H1 (cell line): ENCODE measurements around the gene OLAH. TPM values are rescaled to one million over a fixed set of nuclear protein-coding genes. Genes with fewer than 3 reads are reported as not detected.

Experiments used
- CTCF ChIA-PET: fragments of 300-600 bp; sonication (Branson Sonifier 250); formaldehyde crosslinking; loops from one replicate; lab custom pipeline; 2021; ENCODE audit not compliant: partially characterized antibody; lab: Charles Lee
- POLR2A ChIA-PET: fragments of 300-600 bp; sonication (Branson Sonifier 250); formaldehyde crosslinking; loops from one replicate; lab custom pipeline; 2021; ENCODE audit warnings: inconsistent platforms; ENCODE audit not compliant: partially characterized antibody; lab: Charles Lee
- DNase-seq, 2 experiments: peaks; one replicate each; pipeline versions ENCODE4 v3.0.0 to v3.0.0-alpha.2; 2010 to 2022; ENCODE audit warnings: low spot score in 2 of 2, low read depth in 1 of 2, mixed read lengths in 1 of 2
- FAIRE-seq: peaks from 2 replicates; lab custom pipeline; 2011; peaks lifted over from hg19 to GRCh38; lab: Jason Lieb, UNC
- H2AFZ ChIP-seq: 2 replicates; pipeline ENCODE4 v1.8.1; 2012; ENCODE audit warnings: low read length, inconsistent platforms
- H2AK5ac ChIP-seq: 2 replicates; pipeline ENCODE4 v1.6.1; 2013; ENCODE audit warnings: low read depth, low read length
- H2BK120ac ChIP-seq: replicated peaks from 2 replicates; pipeline ENCODE3; 2013; ENCODE audit warnings: low read depth, low read length, inconsistent platforms
- H2BK12ac ChIP-seq: 2 replicates; pipeline ENCODE4 v1.6.1; 2013; ENCODE audit warnings: low read depth, low read length
- H2BK15ac ChIP-seq: 2 replicates; pipeline ENCODE4 v1.6.1; 2013; ENCODE audit warnings: low read length
- H2BK20ac ChIP-seq: 2 replicates; pipeline ENCODE4 v1.6.1; 2013; ENCODE audit warnings: low read length
- H2BK5ac ChIP-seq: 2 replicates; pipeline ENCODE4 v1.6.1; 2013; ENCODE audit warnings: low read depth, low read length
- H3K14ac ChIP-seq: 2 replicates; pipeline ENCODE4 v1.6.1; 2013; ENCODE audit warnings: inconsistent platforms; ENCODE audit not compliant: insufficient read length
- H3K18ac ChIP-seq: 2 replicates; pipeline ENCODE4 v1.6.1; 2013; ENCODE audit warnings: low read length; ENCODE audit errors: extremely low read depth
- H3K23ac ChIP-seq: 2 replicates; pipeline ENCODE4 v1.6.1; 2013; ENCODE audit warnings: inconsistent platforms; ENCODE audit not compliant: insufficient read length
- H3K23me2 ChIP-seq: 2 replicates; pipeline ENCODE4 v1.6.1; 2013; ENCODE audit warnings: low read depth, low read length
- H3K27ac ChIP-seq: 2 replicates; pipeline ENCODE4 v1.6.1; 2011; ENCODE audit warnings: low read depth, low read length, inconsistent platforms
- H3K27me3 ChIP-seq, 4 experiments: replicated peaks in 1 of 4; 1 replicate in 1 of 4; 2 replicates in 3 of 4; pipeline versions ENCODE4 v1.6.1 to v1.8.1; 2011 to 2013; ENCODE audit warnings: low read length in 3 of 4, mild to moderate bottlenecking in 3 of 4, inconsistent platforms in 2 of 4, mixed read lengths in 2 of 4, moderate library complexity in 1 of 4; ENCODE audit not compliant: control insufficient read depth in 3 of 4, insufficient read depth in 3 of 4; ENCODE audit errors: extremely low read depth in 1 of 4
- H3K36me3 ChIP-seq, 4 experiments: 2 replicates each; pipeline versions ENCODE4 v1.6.1 to v1.8.1; 2011 to 2013; ENCODE audit warnings: mild to moderate bottlenecking in 4 of 4, low read length in 3 of 4, moderate library complexity in 2 of 4, control low read depth in 1 of 4, inconsistent platforms in 1 of 4; ENCODE audit not compliant: insufficient read depth in 4 of 4, control insufficient read depth in 2 of 4
- H3K4ac ChIP-seq: replicated peaks from 2 replicates; pipeline ENCODE3; 2013; ENCODE audit warnings: low read length, low read depth, mixed read lengths, inconsistent platforms; ENCODE audit not compliant: insufficient read length
- H3K4me1 ChIP-seq, 4 experiments: replicated peaks in 1 of 4; 1 replicate in 1 of 4; 2 replicates in 3 of 4; pipeline versions ENCODE4 v1.6.1 to v1.8.1; 2011 to 2013; ENCODE audit warnings: low read length in 3 of 4, inconsistent platforms in 2 of 4, mixed read lengths in 1 of 4; ENCODE audit not compliant: insufficient read depth in 4 of 4, control insufficient read depth in 3 of 4
- H3K4me2 ChIP-seq, 2 experiments: 2 replicates each; pipeline versions ENCODE4 v1.6.1 to v1.8.1; 2011 to 2013; ENCODE audit warnings: low read depth in 2 of 2, low read length in 2 of 2, control low read depth in 1 of 2, inconsistent platforms in 1 of 2, mild to moderate bottlenecking in 1 of 2; ENCODE audit not compliant: insufficient read depth in 1 of 2
- H3K4me3 ChIP-seq, 4 experiments: fragments of 200-600, 300-600 bp in 1 of 4; sonication (generic), shearing (Covaris generic), sonication (Bioruptor Twin) in 1 of 4; 2 replicates each; pipeline versions ENCODE4 v1.5.1 to v1.8.1; 2011 to 2016; ENCODE audit warnings: low read length in 4 of 4, low read depth in 3 of 4, control low read depth in 2 of 4, inconsistent platforms in 2 of 4, mild to moderate bottlenecking in 2 of 4, mixed read lengths in 1 of 4, moderate library complexity in 1 of 4; ENCODE audit not compliant: insufficient read depth in 2 of 4; ENCODE audit errors: extremely low read depth in 1 of 4
- H3K56ac ChIP-seq: replicated peaks from 2 replicates; pipeline ENCODE3; 2013; ENCODE audit warnings: low read depth, mild to moderate bottlenecking, mixed read lengths, low read length, inconsistent platforms; ENCODE audit not compliant: insufficient read length
- H3K79me1 ChIP-seq: 2 replicates; pipeline ENCODE4 v1.6.1; 2013; ENCODE audit warnings: low read depth, low read length, control low read depth
- H3K79me2 ChIP-seq, 2 experiments: 2 replicates each; pipeline versions ENCODE4 v1.6.1 to v1.8.1; 2012 to 2013; ENCODE audit warnings: low read length in 2 of 2, mild to moderate bottlenecking in 2 of 2, inconsistent platforms in 1 of 2; ENCODE audit not compliant: insufficient read depth in 2 of 2, control insufficient read depth in 1 of 2
- H3K9ac ChIP-seq, 4 experiments: replicated peaks in 1 of 4; 1 replicate in 1 of 4; 2 replicates in 3 of 4; pipeline versions ENCODE4 v1.6.1 to v1.8.1; 2011 to 2013; ENCODE audit warnings: low read depth in 3 of 4, low read length in 3 of 4, control low read depth in 2 of 4, mild to moderate bottlenecking in 2 of 4, moderate library complexity in 2 of 4, inconsistent platforms in 1 of 4; ENCODE audit errors: extremely low read depth in 1 of 4
- H3K9me3 ChIP-seq, 2 experiments: 2 replicates each; pipeline versions ENCODE4 v1.6.1 to v1.8.1; 2012 to 2013; ENCODE audit warnings: mild to moderate bottlenecking in 2 of 2, moderate library complexity in 2 of 2, control low read depth in 1 of 2, inconsistent platforms in 1 of 2, low read depth in 1 of 2, low read length in 1 of 2, mixed read lengths in 1 of 2; ENCODE audit not compliant: insufficient read depth in 2 of 2
- H4K20me1 ChIP-seq, 2 experiments: replicated peaks in 1 of 2; 2 replicates each; pipeline versions ENCODE3 to v1.8.1; 2011 to 2013; ENCODE audit warnings: inconsistent platforms in 2 of 2, low read length in 2 of 2, mild to moderate bottlenecking in 1 of 2; ENCODE audit not compliant: insufficient read depth in 2 of 2, control insufficient read depth in 1 of 2
- H4K5ac ChIP-seq: 2 replicates; pipeline ENCODE4 v1.6.1; 2013; ENCODE audit warnings: low read length, low read depth, mixed read lengths, inconsistent platforms; ENCODE audit not compliant: insufficient read length
- H4K8ac ChIP-seq: 2 replicates; pipeline ENCODE4 v1.8.0; 2013; ENCODE audit warnings: mild to moderate bottlenecking, moderate library complexity, low read length, inconsistent platforms; ENCODE audit not compliant: insufficient read depth; ENCODE audit errors: extremely low read depth
- H4K91ac ChIP-seq: replicated peaks from 2 replicates; pipeline ENCODE3; 2013; ENCODE audit warnings: low read length, mixed read lengths, inconsistent platforms; ENCODE audit not compliant: insufficient read length
- EGR1 ChIP-seq: IDR thresholded peaks from 2 replicates; pipeline ENCODE4 v1.6.1; 2011; ENCODE audit warnings: low read depth, low read length, borderline replicate concordance
- SP2 ChIP-seq: IDR thresholded peaks from 2 replicates; pipeline ENCODE4 v1.6.1; 2012; ENCODE audit warnings: mild to moderate bottlenecking, low read length, inconsistent platforms
- WGBS, 2 experiments: shearing (Covaris generic) in 1 of 2; methylation state at CpG; one replicate each; pipeline versions ENCODE4 v1.1.6 to v1.1.7; 2013 to 2015; ENCODE audit warnings: low lambda C conversion rate in 2 of 2, mixed read lengths in 2 of 2, inconsistent platforms in 1 of 2, low coverage in 1 of 2, missing lambda C conversion rate in 1 of 2; ENCODE audit not compliant: insufficient replicate concordance in 2 of 2, insufficient coverage in 1 of 2, insufficient read length in 1 of 2; ENCODE audit errors: extremely low coverage in 1 of 2, missing lambda C conversion rate in 1 of 2; 5-methylcytosine and 5-hydroxymethylcytosine counted together
- polyA plus RNA-seq, 7 experiments: library from polyadenylated mRNA; depleted of rRNA in 3 of 7; stranded (reverse) in 5 of 7; unstranded in 2 of 7; fragments of >200 nt in 5 of 7; fragments of 200-250 nt in 2 of 7; gene quantifications; 1 replicate in 5 of 7; 2 replicates in 1 of 7; 4 replicates in 1 of 7; pipeline versions ENCODE4 v1.2.1 to v1.2.3, GENCODE V29; 2011 to 2013; ENCODE audit warnings: missing spikeins in 2 of 7, mixed read lengths in 2 of 7
- total RNA-seq: library from RNA; stranded (reverse); fragmentation: NEBNext Ultra II Directional; extraction: Animal tissue kit (Norgen Biotek cat#: 25700); gene quantifications from 2 replicates; pipeline ENCODE4 v1.2.1, GENCODE V29; 2021

OLAH gene
- total and polyA plus RNA-seq, 2 of the 8 experiments (the other 6 are each of a cell fraction or from before 2014, with no cell fraction given), result not detected

- DNase-seq, result no peak
- H3K18ac ChIP-seq, result no peak overlapping the region
- no peaks in the 10 kb centered on the region for H3K79me2 ChIP-seq
- H2BK20ac ChIP-seq, result no peak overlapping the region
- H3K4me1 ChIP-seq, result no peaks in the 10 kb centered on the region
- no peak overlapping the region for H2BK5ac ChIP-seq
- no peak for FAIRE-seq
- H3K27me3 ChIP-seq, result no peaks in the 10 kb centered on the region
- no peak overlapping the region for H3K4me3 ChIP-seq
- no peak overlapping the region for H2AFZ ChIP-seq
- CTCF ChIA-PET, result interaction anchor here (1.0 kb wide), 1 partner anchor 39 kb away, joined by 4 read pairs; no protein-coding TSS in a partner anchor
- no peaks in the 10 kb centered on the region for H3K36me3 ChIP-seq
- 86% methylated on average over 5 of the region's 5 CpGs; no CpG with 5 or more reads in 1 of the 2 experiments for WGBS, 2 experiments
- no peak overlapping the region for H2BK15ac ChIP-seq
- H3K23me2 ChIP-seq, result no peaks in the 10 kb centered on the region
- no peak overlapping the region for H2AK5ac ChIP-seq
- H3K4ac ChIP-seq, result no peak overlapping the region
- H2BK12ac ChIP-seq, result no peak overlapping the region
- H3K23ac ChIP-seq, result no peak overlapping the region
- H3K79me1 ChIP-seq, result no peaks in the 10 kb centered on the region
- no peak overlapping the region for H3K9ac ChIP-seq
- H3K9me3 ChIP-seq, result peaks cover 10 to 16% of the 10 kb centered on the region in 2 experiments; a peak in 3 of 4 replicates
- no peak overlapping the region for H3K56ac ChIP-seq
- POLR2A ChIA-PET, result interaction anchor here (0.7 kb wide), 1 partner anchor 9 kb away, joined by 3 read pairs; no protein-coding TSS in a partner anchor
- no peak overlapping the region for H3K14ac ChIP-seq
- H2BK120ac ChIP-seq, result no peak overlapping the region
- no peak overlapping the region for H3K27ac ChIP-seq
- no peaks in the 10 kb centered on the region for H4K20me1 ChIP-seq
- H4K5ac ChIP-seq, result no peak overlapping the region
- no peak overlapping the region for H3K4me2 ChIP-seq
- H4K8ac ChIP-seq, result no peak overlapping the region
- no peak overlapping the region for H4K91ac ChIP-seq
- no peak for TF ChIP-seq EGR1
- TF ChIP-seq SP2, result no peak
Observed at GRCh38 chr10:15067154-15067553, 23.4 kb downstream of the OLAH start.
